Vagina (tissue), 2 donors: ENCODE measurements around the gene RPL18A. TPM values are rescaled to one million over a fixed set of nuclear protein-coding genes. Genes with fewer than 3 reads are reported as not detected.

Experiments
- DNase-seq, 2 donors: peaks; one replicate each; pipeline ENCODE4 v3.0.0-alpha.2; 2017; ENCODE audit errors: extremely low spot score in 2 of 2
- H3K27ac ChIP-seq: fragments of 200-600 bp; sonication (generic); one replicate; pipeline ENCODE4 v1.5.1; 2019
- H3K27me3 ChIP-seq: fragments of 200-600 bp; sonication (generic); one replicate; pipeline ENCODE4 v1.5.1; 2019
- H3K36me3 ChIP-seq, 2 donors: fragments of 200-600 bp; sonication (generic); one replicate each; pipeline ENCODE4 v1.5.1; 2017 to 2019
- H3K4me1 ChIP-seq: fragments of 200-600 bp; sonication (generic); one replicate; pipeline ENCODE4 v1.5.1; 2019
- H3K4me3 ChIP-seq, 2 donors: fragments of 200-600 bp; sonication (generic); 1 replicate in 1 of 2; 2 replicates in 1 of 2; pipeline ENCODE4 v1.5.1; 2016 to 2019
- H3K9me3 ChIP-seq: fragments of 200-600 bp; sonication (generic); one replicate; pipeline ENCODE4 v1.5.1; 2019
- CTCF ChIP-seq, 3 experiments: fragments of 450-650 bp in 2 of 3; fragments of 200-600 bp in 1 of 3; sonication (generic) in 1 of 3; IDR thresholded peaks; one replicate each; pipeline ENCODE4 v1.5.1; 2017 to 2019; ENCODE audit warnings: antibody characterized with exemption in 3 of 3, mild to moderate bottlenecking in 2 of 3, moderate library complexity in 2 of 3
- POLR2A ChIP-seq, 2 donors: fragments of 450-650 bp; IDR thresholded peaks; one replicate each; pipeline ENCODE4 v1.6.1; 2017; ENCODE audit warnings: antibody characterized with exemption in 2 of 2, mild to moderate bottlenecking in 2 of 2, moderate library complexity in 2 of 2
- POLR2AphosphoS5 ChIP-seq, 2 donors: sonication (generic); formaldehyde crosslinking; IDR thresholded peaks; one replicate each; pipeline ENCODE4 v1.9.0; 2017; ENCODE audit warnings: antibody characterized with exemption in 2 of 2, mild to moderate bottlenecking in 2 of 2, low read depth in 1 of 2; ENCODE audit not compliant: insufficient read depth in 1 of 2
- intact Hi-C: fragments of 100-400 bp; cut with DNase I; formaldehyde crosslinking; loops from one replicate; pipeline ENCODE4 v1.15.1; 2023
- total RNA-seq: library from RNA; depleted of rRNA; stranded (reverse); fragments of >200 nt; gene quantifications from one replicate; pipeline ENCODE4 v1.2.3, GENCODE V29; 2016

The RPL18A gene
- total RNA-seq, 1 donor from 2014 or later = 1,768 TPM

GRCh38 chr19:17861542-17862402 lies 2.1 kb downstream of the RPL18A start:
- DNase-seq = no peak
- no peaks in the 10 kb centered on the region for H3K27me3 ChIP-seq
- TF ChIP-seq POLR2AphosphoS5 (IDR thresholded peaks at IDR 0.05; ENCODE audit: insufficient read depth in 1 of 2, low read depth in 1 of 2) (peak in 1 of 2 donors; percentile 30), POLR2A (IDR thresholded peaks at IDR 0.05) (no peak), CTCF (IDR thresholded peaks at IDR 0.05) (no peak)
- peaks cover 3 to 32% of the 10 kb centered on the region in 2 donors for H3K36me3 ChIP-seq
- H3K4me1 ChIP-seq = peaks cover 17% of the 10 kb centered on the region
- no peaks in the 10 kb centered on the region for H3K9me3 ChIP-seq
- H3K4me3 ChIP-seq = peak overlapping the region in 1 of 2 donors; percentile 77
- intact Hi-C loops = loop anchor here (5.0 to 10.0 kb wide), 2 partner anchors 71 to 133 kb away; partner anchors contain the start of gene CCDC124
- no peak overlapping the region for H3K27ac ChIP-seq

- peaks cover 3 to 32% of the 10 kb centered on the region in 2 donors for H3K36me3 ChIP-seq
- intact Hi-C loops = loop anchor here (5.0 to 10.0 kb wide), 2 partner anchors 69 to 132 kb away; partner anchors contain the start of gene CCDC124
- TF ChIP-seq POLR2AphosphoS5 (IDR thresholded peaks at IDR 0.05; ENCODE audit: insufficient read depth in 1 of 2, low read depth in 1 of 2) (no peak), CTCF (IDR thresholded peaks at IDR 0.05) (no peak)
- H3K9me3 ChIP-seq = no peaks in the 10 kb centered on the region
- no peaks in the 10 kb centered on the region for H3K27me3 ChIP-seq
- no peak for DNase-seq
- no peak overlapping the region for H3K4me3 ChIP-seq
- peaks cover 17% of the 10 kb centered on the region for H3K4me1 ChIP-seq
- no peak overlapping the region for H3K27ac ChIP-seq
Measured at GRCh38 chr19:17862711-17863519, 3.2 kb downstream of the RPL18A start.

GRCh38 chr19:17863520-17864182 lies 3.9 kb downstream of the RPL18A start:
- H3K27ac ChIP-seq = no peak overlapping the region
- H3K4me3 ChIP-seq = no peak overlapping the region
- H3K4me1 ChIP-seq = peaks cover 17% of the 10 kb centered on the region
- TF ChIP-seq CTCF (IDR thresholded peaks at IDR 0.05) = no peak
- no peak for TF ChIP-seq POLR2A (IDR thresholded peaks at IDR 0.05)
- TF ChIP-seq POLR2AphosphoS5 (IDR thresholded peaks at IDR 0.05; ENCODE audit: insufficient read depth in 1 of 2, low read depth in 1 of 2) = no peak
- intact Hi-C loops = loop anchor here (5.0 to 10.0 kb wide), 2 partner anchors 69 to 131 kb away; partner anchors contain the start of gene CCDC124
- DNase-seq = no peak
- H3K27me3 ChIP-seq = no peaks in the 10 kb centered on the region
- H3K36me3 ChIP-seq = peaks cover 3 to 32% of the 10 kb centered on the region in 2 donors
- H3K9me3 ChIP-seq = no peaks in the 10 kb centered on the region

GRCh38 chr19:17865364-17866311 lies 5.9 kb downstream of the RPL18A start:
- intact Hi-C loops = loop anchor here (10.0 kb wide), 1 partner anchor 129 kb away; no protein-coding TSS in a partner anchor
- Histone ChIP-seq H3K4me3 (no peak overlapping the region), H3K9me3 (no peaks in the 10 kb centered on the region), H3K27ac (no peak overlapping the region), H3K27me3 (no peaks in the 10 kb centered on the region), H3K36me3 (peaks cover 3 to 32% of the 10 kb centered on the region in 2 donors), H3K4me1 (peaks cover 13% of the 10 kb centered on the region)
- TF ChIP-seq POLR2AphosphoS5 (IDR thresholded peaks at IDR 0.05; ENCODE audit: insufficient read depth in 1 of 2, low read depth in 1 of 2) = no peak
- no peak for TF ChIP-seq CTCF (IDR thresholded peaks at IDR 0.05)
- TF ChIP-seq POLR2A (IDR thresholded peaks at IDR 0.05) = no peak
- no peak for DNase-seq
